Activated CD4-positive, alpha-beta memory T cell treated with anti-CD3 and anti-CD28 coated beads, Interleukin-2, amount 10 ng/mL, durations not matched to agents 7 days and 5 days (primary cell): ENCODE results near the gene CD6. TPM values are rescaled to one million over a fixed set of nuclear protein-coding genes. Genes with fewer than 3 reads are reported as not detected.

ENCODE experiments used
- CTCF ChIA-PET: fragments of 350-600 bp; sonication (Branson Sonifier 250); formaldehyde crosslinking; loops from one replicate; lab custom pipeline; 2021; ENCODE audit warnings: antibody characterized with exemption, inconsistent platforms; lab: Charles Lee
- POLR2A ChIA-PET: fragments of 350-600 bp; sonication (Branson Sonifier 250); formaldehyde crosslinking; loops from one replicate; lab custom pipeline; 2021; ENCODE audit warnings: antibody characterized with exemption; lab: Charles Lee
- DNase-seq: peaks from one replicate; pipeline ENCODE4 v3.0.0-alpha.2; 2020
- H3K27ac Mint-ChIP-seq: one replicate; pipeline ENCODE4 v1.8.0; 2021; ENCODE audit warnings: mild to moderate bottlenecking, mixed read lengths
- H3K27me3 Mint-ChIP-seq: one replicate; pipeline ENCODE4 v1.8.0; 2021; ENCODE audit warnings: mixed read lengths
- H3K36me3 Mint-ChIP-seq: one replicate; pipeline ENCODE4 v1.8.0; 2021; ENCODE audit warnings: low read depth, mixed read lengths
- H3K4me1 Mint-ChIP-seq: one replicate; pipeline ENCODE4 v1.8.0; 2021; ENCODE audit warnings: mixed read lengths
- H3K4me3 Mint-ChIP-seq: one replicate; pipeline ENCODE4 v1.8.0; 2021; ENCODE audit warnings: mild to moderate bottlenecking, mixed read lengths
- H3K9me3 Mint-ChIP-seq: one replicate; pipeline ENCODE4 v1.8.0; 2021; ENCODE audit warnings: mixed read lengths
- total RNA-seq, 2 experiments: library from RNA; stranded (reverse); gene quantifications; one replicate each; pipeline ENCODE4 v1.2.3, GENCODE V29; 2021

The CD6 gene
- total RNA-seq, 2 experiments from 2014 or later, result 293 to 299 TPM

DNA sequence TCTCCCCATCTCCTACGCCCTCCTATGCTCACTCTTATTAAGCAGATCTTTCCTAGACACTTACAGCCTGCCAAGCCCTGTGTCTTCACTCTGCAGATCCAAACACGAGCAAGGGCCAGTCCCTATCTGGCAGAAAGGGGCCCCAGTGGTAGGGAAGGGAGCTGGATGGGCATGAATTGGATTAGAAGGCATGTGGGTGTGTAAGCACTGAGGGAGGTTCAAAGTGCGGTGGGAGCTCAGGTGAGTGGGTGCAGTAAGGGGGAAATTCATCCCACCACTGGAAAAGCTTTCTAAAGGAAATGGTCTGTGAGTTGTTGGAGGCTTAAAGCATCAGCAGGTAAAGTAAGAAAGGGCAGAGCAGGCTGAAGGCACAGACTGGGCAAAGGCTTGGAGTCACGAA, 41.7 kb upstream of the CD6 start:
- Mint-ChIP-seq H3K36me3 (no peaks in the 10 kb centered on the region), H3K4me3 (no peak overlapping the region), H3K27ac (no peak overlapping the region), H3K27me3 (peaks cover 39% of the 10 kb centered on the region), H3K4me1 (peaks cover 9% of the 10 kb centered on the region), H3K9me3 (no peaks in the 10 kb centered on the region)
- no peak for DNase-seq
- CTCF ChIA-PET, result interaction anchor here (0.8 to 0.9 kb wide), 2 partner anchors 10 to 14 kb away, joined by 3 read pairs; no protein-coding TSS in a partner anchor
- POLR2A ChIA-PET, result interaction anchor here (1.3 kb wide), 1 partner anchor 13 kb away, joined by 4 read pairs; no protein-coding TSS in a partner anchor

- H3K27ac Mint-ChIP-seq, result no peak overlapping the region
- H3K27me3 Mint-ChIP-seq, result peaks cover 34% of the 10 kb centered on the region
- no peak for DNase-seq
- no peaks in the 10 kb centered on the region for H3K9me3 Mint-ChIP-seq
- no peaks in the 10 kb centered on the region for H3K36me3 Mint-ChIP-seq
- CTCF ChIA-PET, result interaction anchor here (0.8 to 0.9 kb wide), 2 partner anchors 11 to 14 kb away, joined by 3 read pairs; no protein-coding TSS in a partner anchor
- H3K4me1 Mint-ChIP-seq, result peaks cover 5% of the 10 kb centered on the region
- POLR2A ChIA-PET, result interaction anchor here (1.3 kb wide), 1 partner anchor 13 kb away, joined by 4 read pairs; no protein-coding TSS in a partner anchor
- H3K4me3 Mint-ChIP-seq, result no peak overlapping the region
Measured at GRCh38 chr11:60930394-60930793, 41.1 kb upstream of the CD6 start.

GRCh38 chr11:60931917-60932316, 39.6 kb upstream of the CD6 start:
- H3K4me1 Mint-ChIP-seq, result no peaks in the 10 kb centered on the region
- ChIA-PET CTCF (interaction anchor here (1.3 kb wide), 1 partner anchor 16 kb away, joined by 3 read pairs; no protein-coding TSS in a partner anchor), POLR2A (no interaction called here)
- no peaks in the 10 kb centered on the region for H3K36me3 Mint-ChIP-seq
- no peak overlapping the region for H3K27ac Mint-ChIP-seq
- DNase-seq, result no peak
- no peak overlapping the region for H3K4me3 Mint-ChIP-seq
- peaks cover 19% of the 10 kb centered on the region for H3K27me3 Mint-ChIP-seq
- H3K9me3 Mint-ChIP-seq, result no peaks in the 10 kb centered on the region

GRCh38 chr11:60932605-60933356, 38.7 kb upstream of the CD6 start:
- ChIA-PET POLR2A (no interaction called here), CTCF (no interaction called here)
- no peaks in the 10 kb centered on the region for H3K36me3 Mint-ChIP-seq
- H3K4me1 Mint-ChIP-seq, result no peaks in the 10 kb centered on the region
- H3K27ac Mint-ChIP-seq, result no peak overlapping the region
- H3K9me3 Mint-ChIP-seq, result no peaks in the 10 kb centered on the region
- H3K4me3 Mint-ChIP-seq, result no peak overlapping the region
- H3K27me3 Mint-ChIP-seq, result peaks cover 17% of the 10 kb centered on the region
- DNase-seq, result no peak

- CTCF ChIA-PET, result no interaction called here
- H3K27ac Mint-ChIP-seq, result no peak overlapping the region
- peaks cover 17% of the 10 kb centered on the region for H3K27me3 Mint-ChIP-seq
Measured at GRCh38 chr11:60933416-60934123, 37.9 kb upstream of the CD6 start.

GRCh38 chr11:60934124-60934789, 37.2 kb upstream of the CD6 start:
- CTCF ChIA-PET, result no interaction called here
- Mint-ChIP-seq H3K4me3 (no peak overlapping the region), H3K27me3 (peaks cover 15% of the 10 kb centered on the region), H3K4me1 (no peaks in the 10 kb centered on the region), H3K9me3 (no peaks in the 10 kb centered on the region), H3K27ac (no peak overlapping the region), H3K36me3 (no peaks in the 10 kb centered on the region)
- POLR2A ChIA-PET, result interaction anchor here (1.0 to 1.1 kb wide), 2 partner anchors 12 to 18 kb away, joined by 3 read pairs; no protein-coding TSS in a partner anchor
- no peak for DNase-seq

More at GRCh38 chr11:60933416-60934123, 37.9 kb upstream of the CD6 start:
- DNase-seq, result no peak
- Mint-ChIP-seq H3K4me1 (no peaks in the 10 kb centered on the region), H3K4me3 (no peak overlapping the region), H3K36me3 (no peaks in the 10 kb centered on the region), H3K9me3 (no peaks in the 10 kb centered on the region)
- POLR2A ChIA-PET, result interaction anchor here (1.0 kb wide), 1 partner anchor 12 kb away, joined by 3 read pairs; no protein-coding TSS in a partner anchor

- H3K27ac Mint-ChIP-seq, result no peak overlapping the region
- POLR2A ChIA-PET, result interaction anchor here (1.0 to 1.1 kb wide), 2 partner anchors 11 to 19 kb away, joined by 3 read pairs; no protein-coding TSS in a partner anchor
Measured at GRCh38 chr11:60934790-60935605, 36.5 kb upstream of the CD6 start.

DNA sequence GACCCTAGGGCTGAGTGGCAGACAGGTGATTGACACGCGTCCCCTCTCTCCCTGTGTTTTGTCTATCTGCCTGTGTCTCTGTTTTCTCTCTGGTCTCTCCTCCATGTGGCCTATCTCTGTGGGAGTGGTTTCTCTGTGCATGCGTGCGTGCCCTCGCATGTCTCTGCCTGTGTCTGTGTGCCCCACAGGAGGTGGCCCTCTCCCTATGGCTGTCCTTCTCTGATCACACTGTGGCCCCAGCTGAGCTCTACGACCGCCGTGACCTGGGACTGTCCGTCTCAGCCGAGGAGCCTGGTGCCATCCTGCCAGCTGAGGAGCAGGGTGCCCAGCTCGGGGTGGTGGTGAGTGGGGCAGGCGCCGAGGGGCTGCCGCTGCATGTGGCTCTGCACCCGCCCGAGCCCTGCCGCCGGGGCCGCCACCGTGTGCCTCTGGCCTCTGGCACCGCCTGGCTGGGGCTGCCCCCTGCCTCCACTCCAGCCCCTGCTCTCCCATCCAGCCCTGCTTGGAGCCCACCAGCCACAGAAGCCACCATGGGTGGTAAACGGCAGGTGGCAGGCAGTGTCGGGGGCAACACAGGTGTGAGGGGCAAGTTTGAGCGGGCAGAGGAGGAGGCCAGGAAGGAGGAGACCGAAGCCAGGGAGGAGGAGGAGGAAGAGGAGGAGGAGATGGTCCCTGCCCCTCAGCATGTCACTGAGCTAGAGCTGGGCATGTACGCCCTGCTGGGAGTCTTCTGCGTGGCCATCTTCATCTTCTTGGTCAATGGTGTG, 35.6 kb upstream of the CD6 start:
- Mint-ChIP-seq H3K9me3 (no peaks in the 10 kb centered on the region), H3K4me3 (no peak overlapping the region), H3K27ac (no peak overlapping the region), H3K27me3 (peaks cover 4% of the 10 kb centered on the region), H3K36me3 (no peaks in the 10 kb centered on the region), H3K4me1 (no peaks in the 10 kb centered on the region)
- ChIA-PET CTCF (no interaction called here), POLR2A (no interaction called here)
- no peak for DNase-seq

More at GRCh38 chr11:60934790-60935605, 36.5 kb upstream of the CD6 start:
- Mint-ChIP-seq H3K4me3 (no peak overlapping the region), H3K4me1 (no peaks in the 10 kb centered on the region), H3K9me3 (no peaks in the 10 kb centered on the region), H3K27me3 (peaks cover 8% of the 10 kb centered on the region), H3K36me3 (no peaks in the 10 kb centered on the region)
- CTCF ChIA-PET, result no interaction called here
- no peak for DNase-seq

- H3K4me1 Mint-ChIP-seq, result no peaks in the 10 kb centered on the region
- POLR2A ChIA-PET, result no interaction called here
- no peak overlapping the region for H3K27ac Mint-ChIP-seq
- no peak for DNase-seq
- no peaks in the 10 kb centered on the region for H3K9me3 Mint-ChIP-seq
- H3K36me3 Mint-ChIP-seq, result no peaks in the 10 kb centered on the region
- H3K27me3 Mint-ChIP-seq, result peaks cover 1% of the 10 kb centered on the region
- no peak overlapping the region for H3K4me3 Mint-ChIP-seq
- CTCF ChIA-PET, result no interaction called here
Measured at GRCh38 chr11:60936467-60937143, 34.9 kb upstream of the CD6 start.

DNA sequence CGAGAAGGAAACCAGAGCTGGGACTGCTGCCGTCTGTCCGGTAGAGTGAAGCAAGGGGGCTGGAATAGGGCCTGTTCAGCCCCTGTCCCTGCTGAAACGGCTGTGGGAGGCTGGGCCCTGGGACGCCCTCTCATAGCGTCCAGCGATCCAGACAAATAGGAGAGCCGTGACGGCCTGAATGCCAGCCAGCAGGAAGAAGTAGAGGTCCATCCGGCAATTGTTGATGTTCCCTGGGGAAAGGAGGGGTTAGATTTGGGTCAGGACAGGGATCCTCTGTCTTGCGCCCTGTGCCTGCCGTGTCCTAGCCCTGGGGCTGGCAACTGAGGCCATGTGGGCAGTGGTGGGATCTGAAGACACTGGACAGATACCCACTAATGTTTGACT, 34.3 kb upstream of the CD6 start:
- H3K27me3 Mint-ChIP-seq, result peaks cover 1% of the 10 kb centered on the region
- no peaks in the 10 kb centered on the region for H3K9me3 Mint-ChIP-seq
- H3K4me1 Mint-ChIP-seq, result no peaks in the 10 kb centered on the region
- no peak overlapping the region for H3K27ac Mint-ChIP-seq
- POLR2A ChIA-PET, result no interaction called here
- no peak for DNase-seq
- CTCF ChIA-PET, result no interaction called here
- no peak overlapping the region for H3K4me3 Mint-ChIP-seq
- no peaks in the 10 kb centered on the region for H3K36me3 Mint-ChIP-seq

DNA sequence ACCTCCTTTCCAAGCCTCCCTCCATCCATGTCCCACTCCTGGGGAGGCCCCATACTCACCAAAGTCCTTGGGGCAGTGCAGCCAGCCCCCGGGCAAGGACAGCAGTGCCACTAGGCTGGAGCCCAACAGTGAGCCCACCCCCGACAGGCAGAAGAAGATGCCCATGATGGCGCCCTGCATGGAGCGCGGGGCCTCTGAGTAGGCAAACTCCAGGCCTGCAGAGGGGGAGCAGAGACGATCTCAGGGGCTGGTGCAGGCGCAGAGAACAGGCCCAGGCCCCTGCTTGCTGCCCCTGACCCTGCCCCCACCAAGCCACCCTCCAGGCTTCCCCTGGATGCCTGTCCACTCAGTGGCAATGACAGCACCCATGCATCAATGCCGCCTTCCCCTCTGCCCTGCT, 33.7 kb upstream of the CD6 start:
- Mint-ChIP-seq H3K4me1 (no peaks in the 10 kb centered on the region), H3K4me3 (no peak overlapping the region), H3K27ac (no peak overlapping the region), H3K36me3 (no peaks in the 10 kb centered on the region), H3K9me3 (no peaks in the 10 kb centered on the region), H3K27me3 (peaks cover 1% of the 10 kb centered on the region)
- CTCF ChIA-PET, result no interaction called here
- no peak for DNase-seq
- POLR2A ChIA-PET, result no interaction called here
